HG02970 (cell line): ENCODE measurements around the gene SLC15A5.

Experiments used
- ATAC-seq: cut with Tn5 transposase; IDR thresholded peaks from one replicate; pipeline ENCODE4 v1.9.1; 2021; ENCODE audit warnings: mild to moderate bottlenecking, moderate library complexity, moderate number of reproducible peaks; ENCODE audit not compliant: unreplicated experiment, low FRiP score

Gene SLC15A5

DNA sequence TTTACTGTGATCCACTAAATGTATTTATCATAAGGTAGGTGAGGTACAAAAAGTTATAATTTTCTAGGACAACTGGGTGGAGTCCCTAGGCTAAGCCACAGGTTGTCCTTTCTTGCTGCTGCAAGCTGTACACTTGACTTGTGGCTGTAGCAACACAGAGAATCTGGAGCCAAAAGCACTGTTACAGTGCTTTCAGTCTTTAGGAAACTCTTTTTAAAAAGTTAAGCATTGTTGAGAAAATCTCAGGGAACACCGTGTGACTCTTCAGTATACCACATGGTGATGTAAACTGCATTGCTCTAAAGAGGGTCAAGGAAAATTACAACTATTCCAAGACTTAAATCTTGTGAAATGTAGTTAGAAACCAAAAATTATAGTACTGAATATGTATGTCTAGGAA, 11.4 kb downstream of the SLC15A5 start:
- ATAC-seq: no peak

DNA sequence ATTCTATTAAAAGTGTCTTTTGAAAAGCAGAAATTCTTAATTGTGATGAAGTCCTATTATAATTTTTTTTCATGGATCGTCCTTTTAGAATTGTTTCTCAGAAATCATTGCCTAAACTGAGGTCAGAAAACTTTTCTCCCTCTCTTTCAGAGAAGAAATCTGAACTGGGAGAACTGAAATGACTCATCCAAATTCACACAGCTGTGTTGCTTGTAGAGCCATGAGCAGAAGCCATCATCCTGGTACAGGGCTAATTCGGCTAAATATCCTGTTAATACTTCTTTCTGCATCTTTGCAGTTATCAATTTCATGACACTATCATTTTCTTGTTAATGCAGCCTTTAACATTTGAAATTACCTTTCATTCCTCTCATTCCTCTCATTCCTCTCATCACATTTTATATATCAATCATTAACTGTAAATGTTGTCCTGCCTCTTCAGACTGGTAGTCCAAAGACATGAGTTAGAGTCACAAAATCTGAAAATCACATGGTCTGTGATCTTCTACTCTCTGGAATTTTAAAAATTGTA, 15.5 kb downstream of the SLC15A5 start:
- no peak for ATAC-seq

DNA sequence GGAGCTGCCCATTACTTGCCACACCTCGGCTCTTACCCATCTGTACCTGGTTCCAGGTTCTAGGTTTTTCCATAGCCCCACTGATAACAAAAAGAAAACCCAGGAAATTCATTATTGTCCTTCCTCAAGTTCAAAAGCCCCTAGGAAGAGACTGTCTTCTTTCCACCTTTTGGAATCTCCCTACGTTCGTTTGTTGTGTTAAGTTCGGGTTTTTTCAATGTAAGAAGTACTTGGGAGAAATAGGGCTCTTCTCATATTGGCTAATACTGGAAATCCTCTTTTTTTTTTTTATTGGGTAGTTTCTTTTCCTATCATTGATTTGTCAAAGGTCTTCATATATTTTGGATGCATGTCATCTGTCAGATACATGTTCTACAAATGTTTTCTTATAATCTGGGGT, 17.3 kb downstream of the SLC15A5 start:
- no peak for ATAC-seq

DNA sequence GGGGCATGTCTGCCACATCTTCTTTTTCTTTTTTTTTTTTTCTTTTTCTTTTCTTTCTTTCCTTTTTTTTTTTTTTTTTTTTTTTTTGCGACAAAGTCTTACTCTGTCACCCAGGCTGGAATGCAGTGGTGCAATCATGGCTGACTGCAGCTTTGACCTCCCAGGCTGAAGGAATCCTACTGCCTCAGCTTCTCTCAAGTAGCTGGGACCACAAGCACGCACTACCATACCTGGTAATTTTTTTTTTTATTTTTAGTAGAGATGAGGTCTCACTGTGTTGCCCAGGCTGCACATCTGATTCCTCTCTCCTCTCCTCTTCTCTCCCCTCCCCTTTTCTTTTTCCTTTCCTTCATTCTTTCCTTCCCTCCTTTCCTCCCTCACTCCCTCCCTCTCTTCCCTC, 18.5 kb downstream of the SLC15A5 start:
- ATAC-seq: no peak

DNA sequence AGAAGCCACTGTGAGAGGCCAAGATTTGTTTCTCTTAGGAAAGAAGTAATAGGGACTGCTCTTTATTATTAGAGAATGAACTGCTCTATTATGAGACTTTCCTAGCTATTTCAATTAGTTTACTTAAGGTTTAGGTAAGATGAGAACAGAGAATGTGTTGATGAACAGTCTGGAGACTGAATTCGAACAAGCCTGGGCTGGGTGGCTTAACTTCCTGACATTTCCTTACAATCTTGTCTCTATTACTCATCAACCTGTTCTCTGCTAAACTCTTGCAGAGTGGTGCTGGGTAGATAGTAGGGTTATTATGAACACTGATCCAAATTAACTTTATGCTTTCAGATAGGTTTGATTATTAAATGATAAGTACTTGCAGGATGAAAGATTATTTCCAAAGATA, 31.2 kb downstream of the SLC15A5 start:
- ATAC-seq: no peak

DNA sequence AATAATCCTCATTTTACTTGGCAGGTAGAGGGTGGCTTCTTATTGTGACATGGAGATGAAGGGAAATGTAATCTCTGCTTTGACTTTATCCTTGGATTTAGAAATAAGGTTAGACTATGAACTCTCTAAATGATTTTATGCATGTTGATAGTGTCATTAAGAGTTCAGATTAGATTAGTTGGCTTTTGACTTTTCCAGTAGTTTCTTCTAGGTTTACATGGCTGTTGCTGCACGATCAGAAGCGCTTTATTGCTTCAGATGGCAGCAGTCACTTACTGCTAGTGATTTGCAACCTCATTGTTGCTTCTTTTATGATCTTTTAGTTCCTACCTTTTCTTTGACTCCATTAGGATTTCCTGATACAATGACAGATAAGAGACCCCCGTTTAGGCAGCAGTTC, 32.3 kb downstream of the SLC15A5 start:
- no peak for ATAC-seq

DNA sequence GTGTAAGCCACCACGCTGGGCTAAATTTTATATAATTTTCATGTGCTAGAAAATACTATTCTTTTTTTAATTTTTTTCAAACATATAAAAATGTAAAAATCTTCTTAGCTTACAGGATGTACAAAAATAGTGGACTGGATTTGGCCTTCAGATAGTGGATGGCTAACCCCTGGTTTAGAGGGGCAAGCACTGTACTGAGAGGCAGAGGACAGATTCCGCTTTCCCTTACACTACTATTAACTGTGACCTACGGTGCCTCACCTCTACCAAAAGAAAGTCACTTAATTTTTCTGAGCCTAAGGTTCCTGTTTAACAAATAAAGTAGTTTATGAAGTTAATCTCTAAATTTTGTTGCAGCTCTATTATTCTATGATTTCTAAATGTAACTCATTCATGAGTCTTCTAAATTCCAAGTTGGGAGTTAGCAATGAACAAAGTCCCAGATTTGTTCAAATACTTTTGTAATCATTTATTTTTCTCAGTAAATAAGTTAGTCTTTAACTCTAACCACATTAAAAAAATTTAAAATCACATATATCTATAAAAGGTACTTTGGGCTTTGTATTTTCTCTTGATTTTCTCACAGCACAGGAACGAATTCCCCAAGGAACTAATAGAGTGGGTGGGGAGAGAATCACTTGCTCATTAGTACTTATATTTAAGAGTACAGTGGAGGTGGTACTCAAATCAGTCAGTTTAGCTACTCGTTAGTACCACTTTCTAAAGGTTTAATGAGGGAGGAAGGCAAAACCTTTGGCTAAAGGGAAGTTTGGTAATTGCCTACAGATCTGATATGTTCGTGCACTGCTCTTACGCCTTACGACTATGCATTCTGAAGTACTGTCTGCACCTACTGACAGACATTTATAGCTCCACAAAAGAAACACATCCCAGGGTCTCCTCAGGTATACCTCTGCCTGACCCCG, 33.7 kb downstream of the SLC15A5 start:
- ATAC-seq: no peak

DNA sequence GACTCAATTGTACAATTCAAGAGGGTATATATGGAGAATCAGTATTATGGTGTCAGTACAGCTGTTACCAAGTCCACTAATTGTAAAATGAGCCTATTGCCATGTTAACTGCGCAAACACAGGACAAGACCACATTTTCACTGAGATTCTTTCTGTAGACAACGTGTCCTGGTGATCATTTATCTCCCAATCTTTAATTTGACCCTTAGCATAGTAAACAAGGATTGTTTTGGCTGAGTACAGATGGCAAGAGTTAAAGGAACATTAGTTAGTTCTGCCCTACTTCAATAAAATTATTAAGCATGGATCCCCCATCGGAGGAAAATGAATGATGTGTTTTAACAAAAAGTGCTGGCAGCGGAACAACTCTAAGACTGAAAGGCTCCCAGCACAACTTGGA, 36.1 kb downstream of the SLC15A5 start:
- no peak for ATAC-seq

DNA sequence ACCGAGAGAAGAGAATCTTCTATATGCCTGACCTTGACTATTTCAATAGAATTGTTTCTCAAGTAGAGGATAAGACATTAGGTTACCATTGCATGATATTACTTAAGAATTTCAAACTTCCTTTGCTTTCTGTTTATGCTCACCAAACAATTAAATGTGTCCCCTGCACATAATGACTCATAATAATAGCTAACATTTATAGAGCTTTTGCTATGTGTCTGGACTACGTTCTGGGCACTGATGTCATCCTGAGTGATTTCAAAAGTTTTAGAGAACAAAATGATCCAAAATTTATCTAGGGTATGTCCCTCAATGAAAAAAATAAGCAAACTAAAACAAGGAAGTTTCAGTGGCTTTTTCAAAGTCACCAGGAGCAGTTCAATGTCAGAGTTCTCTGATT, 38.8 kb downstream of the SLC15A5 start:
- ATAC-seq: no peak

DNA sequence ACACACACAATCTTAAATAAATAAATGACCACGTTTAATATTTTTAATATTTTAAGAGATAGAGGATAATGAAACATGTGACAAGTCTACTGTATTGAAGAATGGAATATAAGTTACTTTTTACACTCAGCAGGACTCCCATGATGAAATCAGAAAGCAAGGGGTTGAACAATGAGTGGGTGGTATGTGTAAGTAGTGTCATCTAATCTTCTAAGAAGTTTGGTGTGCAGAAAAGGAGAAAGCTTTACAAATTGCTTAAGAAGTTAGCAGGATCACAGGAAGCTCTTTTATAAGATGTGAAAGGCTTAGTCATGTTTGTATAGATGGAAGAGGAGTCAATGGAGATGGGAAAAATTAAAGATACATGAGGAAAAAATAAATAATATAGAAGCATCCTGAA, 47.8 kb downstream of the SLC15A5 start:
- no peak for ATAC-seq

DNA sequence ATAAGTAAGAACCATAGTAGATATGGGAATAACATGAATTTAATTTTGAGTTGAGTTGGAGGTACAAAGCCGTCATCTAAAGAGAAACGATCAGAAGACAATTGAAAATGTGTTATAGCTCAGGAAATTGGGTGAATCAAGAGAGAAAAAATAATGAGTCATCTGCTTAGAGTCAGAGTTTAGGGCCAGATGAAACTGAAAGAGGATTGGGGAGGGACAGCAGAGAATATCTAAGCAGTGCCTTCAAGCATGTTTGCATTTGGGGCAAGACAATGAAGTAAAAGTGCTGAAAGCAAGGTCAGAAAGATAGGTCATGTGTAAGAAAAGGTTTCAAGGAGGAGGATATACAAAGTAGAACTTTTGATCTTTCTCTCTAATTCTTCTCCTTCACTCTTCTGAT, 49.4 kb downstream of the SLC15A5 start:
- ATAC-seq: no peak

DNA sequence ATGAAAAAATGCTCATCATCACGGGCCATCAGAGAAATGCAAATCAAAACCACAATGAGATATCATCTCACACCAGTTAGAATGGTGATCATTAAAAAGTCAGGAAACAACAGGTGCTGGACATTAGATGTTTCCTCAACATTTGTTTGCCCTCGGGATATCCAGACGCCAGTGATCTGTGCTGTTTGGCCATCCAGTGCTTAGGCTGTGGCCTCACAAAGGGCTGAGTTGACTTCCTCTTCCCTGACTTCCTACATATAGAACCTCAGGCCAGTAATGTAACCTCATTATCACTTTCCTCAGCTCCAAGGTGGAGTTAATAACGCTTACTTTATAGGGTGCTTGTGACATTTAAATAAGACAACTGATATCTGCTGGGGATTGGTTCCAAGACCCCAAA, 51.8 kb downstream of the SLC15A5 start:
- no peak for ATAC-seq

DNA sequence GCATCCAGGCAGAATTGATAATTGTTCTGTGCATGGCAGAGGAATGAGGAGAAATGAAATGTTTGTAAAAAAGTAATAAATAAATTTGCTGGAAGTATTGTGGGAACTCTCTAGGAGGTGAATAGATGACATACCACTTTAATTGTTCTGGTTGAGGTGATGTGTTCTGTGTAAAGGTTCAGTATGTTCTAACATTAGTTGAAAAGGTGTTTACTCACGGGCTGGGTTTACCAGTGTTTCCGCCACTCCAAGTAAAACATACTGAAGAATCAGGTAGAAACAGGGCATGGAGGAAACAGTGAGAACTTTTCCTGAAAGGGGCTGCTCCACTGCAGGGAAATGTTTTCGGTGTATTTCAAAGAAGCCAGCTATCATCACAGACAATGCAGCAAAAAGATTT, 53.3 kb downstream of the SLC15A5 start:
- ATAC-seq: no peak

DNA sequence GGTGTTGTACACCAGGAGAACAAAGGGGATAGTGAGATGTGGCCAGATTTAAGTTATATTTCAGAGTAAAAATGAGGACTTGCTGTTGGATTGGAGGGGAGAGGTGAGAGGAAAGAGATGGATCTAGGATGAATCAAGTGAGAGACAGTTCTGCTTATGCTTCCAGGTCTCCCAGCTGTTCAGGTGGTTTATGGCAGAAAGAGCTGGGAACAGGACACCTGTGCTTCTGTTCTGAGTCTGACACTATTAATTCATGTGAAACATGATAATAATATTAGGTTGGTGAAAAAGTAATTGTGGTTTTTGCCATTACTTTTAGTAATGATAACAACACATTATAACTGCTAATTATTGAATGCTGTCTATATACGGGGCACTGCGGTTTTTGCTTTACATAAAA, 55.7 kb downstream of the SLC15A5 start:
- no peak for ATAC-seq

DNA sequence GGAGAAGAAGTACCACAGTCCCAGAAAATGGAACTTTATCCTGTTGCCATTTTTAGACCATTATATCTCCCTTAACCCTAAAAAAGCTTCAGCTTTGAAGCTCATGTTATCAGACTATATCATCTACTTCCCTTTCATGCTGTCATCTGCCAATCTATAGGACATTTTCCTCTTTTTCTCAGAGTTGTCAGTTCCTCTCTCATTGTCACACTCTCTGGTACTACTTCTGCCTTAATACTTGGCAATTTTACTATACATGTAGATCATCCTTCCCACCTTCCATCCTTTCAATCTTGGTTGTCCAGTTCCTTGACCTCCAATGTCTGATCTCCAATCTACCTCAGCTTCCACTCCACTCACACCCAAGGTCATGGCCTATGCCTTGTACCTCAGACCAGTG, 57.4 kb downstream of the SLC15A5 start:
- no peak for ATAC-seq

DNA sequence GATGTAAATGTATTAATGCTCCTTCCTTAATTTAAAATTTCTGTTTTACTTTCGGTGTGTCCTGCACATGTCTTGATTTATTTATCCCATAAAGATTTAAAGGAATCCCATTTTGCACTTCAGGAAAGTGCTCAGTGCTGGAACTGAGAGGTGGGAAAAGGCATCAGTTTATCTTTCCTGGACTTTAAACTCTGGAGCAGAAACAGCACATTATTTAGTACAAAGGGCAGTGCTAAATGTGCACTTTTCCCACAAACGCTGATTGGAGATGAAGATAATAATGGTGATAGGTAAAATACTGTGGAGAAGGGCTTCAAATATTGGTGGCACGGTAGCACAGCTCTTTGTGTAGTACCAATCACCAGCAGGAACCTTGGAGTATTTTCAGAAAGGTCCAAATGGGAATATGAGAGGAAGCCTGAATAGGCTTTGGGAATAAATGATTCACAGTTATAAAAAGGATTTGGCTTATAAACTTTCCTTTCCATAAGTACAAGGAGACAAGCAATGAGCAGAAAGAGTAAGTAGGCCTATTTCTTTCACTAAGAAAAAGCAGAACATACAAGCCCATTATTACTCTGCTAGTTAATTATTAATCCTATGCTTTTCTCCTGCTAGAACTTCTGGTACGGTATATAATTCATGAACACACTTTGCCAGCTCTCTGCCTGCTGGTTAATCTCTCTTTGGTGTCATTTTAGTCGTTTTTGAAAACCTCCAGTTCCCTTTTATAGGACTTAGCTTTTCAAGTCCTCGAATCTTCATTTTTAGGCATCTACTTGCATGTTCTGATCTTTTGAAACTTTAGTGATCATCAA, 58.3 kb downstream of the SLC15A5 start:
- no peak for ATAC-seq

DNA sequence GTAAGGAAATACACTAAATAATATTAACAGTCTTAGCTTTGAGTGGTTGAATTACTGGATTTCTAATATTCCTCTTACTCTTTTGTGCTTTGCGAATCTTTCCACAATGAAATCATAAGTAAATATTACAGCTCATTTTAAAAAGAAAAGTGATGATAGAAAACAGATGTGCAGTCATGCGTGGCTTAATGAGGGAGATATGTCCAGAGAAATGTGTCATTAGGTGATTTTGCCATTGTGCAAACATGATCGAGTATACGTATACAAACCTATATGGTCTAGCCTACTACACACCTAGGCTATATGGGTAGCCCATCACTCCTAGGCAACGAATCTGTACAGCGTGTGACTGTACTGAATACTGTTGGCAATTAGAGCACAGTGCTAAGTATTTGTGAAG, 59.3 kb downstream of the SLC15A5 start:
- no peak for ATAC-seq

DNA sequence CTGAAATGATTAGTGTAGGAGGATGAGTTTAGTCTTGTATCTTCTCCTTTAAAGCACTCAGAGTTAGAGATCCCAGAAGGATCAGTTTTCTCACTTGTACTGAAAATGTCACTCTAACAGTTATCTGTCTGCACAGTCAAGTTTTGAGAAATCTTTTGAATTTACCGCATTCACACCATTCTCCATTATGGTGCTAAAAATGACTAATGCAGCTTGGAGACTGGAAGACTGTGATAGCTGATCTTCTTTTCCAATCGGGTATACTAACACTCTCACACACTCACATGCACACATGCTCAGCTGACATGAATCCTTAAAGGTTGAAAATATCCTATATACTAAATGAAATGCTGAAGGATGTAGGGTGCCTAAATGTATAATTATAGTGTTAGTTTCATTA, 65.8 kb downstream of the SLC15A5 start:
- ATAC-seq: no peak

DNA sequence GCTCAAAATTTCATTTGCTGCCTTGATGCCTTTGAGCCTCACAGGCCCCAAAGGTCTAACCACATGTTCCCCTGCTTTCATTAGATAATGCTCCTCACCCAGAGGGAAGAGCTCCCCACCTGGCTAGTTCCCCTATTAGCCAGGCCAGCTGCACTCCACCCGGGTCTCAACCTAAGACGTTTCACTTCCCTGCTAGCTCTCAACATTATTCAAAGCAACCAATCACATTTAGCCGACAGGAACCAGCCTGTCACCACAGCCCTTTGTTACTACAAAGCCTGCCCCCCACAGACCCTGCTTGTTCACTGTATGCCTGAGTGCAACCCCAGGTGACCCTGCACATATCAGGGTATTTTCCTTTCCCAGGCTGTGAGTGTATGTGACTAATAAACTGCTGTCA, 78.6 kb downstream of the SLC15A5 start:
- peak; percentile 92 for ATAC-seq

DNA sequence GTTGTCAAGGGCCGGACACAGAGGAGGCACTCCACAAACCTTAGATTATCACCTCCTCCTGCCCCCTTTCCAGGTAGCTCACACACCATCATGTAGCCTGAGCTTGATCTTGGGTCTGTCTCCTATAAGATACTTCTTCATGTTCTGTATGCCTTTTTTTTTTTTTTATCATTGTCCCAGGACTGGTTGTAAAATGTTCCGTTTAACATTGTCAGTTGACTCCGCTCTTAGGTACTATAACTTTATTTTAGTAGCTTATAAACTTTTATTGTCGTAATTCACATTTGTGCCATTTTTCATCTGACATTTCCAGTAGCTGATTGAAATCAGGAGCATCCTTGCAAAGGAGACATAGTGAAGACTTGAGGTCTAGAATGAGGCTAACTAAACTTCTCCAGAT, 79.9 kb downstream of the SLC15A5 start:
- ATAC-seq: no peak

DNA sequence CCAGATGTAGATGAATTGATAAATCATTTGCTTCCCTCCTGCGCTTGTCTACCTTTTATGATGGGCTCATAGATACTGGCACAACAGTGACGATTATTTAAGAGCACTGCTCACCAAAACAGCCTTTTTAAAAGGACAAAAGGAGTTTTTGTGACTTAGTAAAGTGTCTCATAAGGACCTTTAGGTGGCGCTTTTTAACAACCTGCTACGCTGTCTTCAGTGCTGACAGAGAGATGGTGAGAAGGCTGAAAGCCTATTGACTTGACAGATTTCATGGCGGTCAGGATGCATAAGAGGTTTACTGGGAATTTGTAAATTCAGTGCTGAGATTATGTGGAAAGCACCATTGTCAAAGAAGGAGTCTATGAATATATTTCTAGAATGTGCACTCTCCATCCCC, 87.6 kb downstream of the SLC15A5 start:
- no peak for ATAC-seq
